K562 (cell line): ENCODE data around the gene KLHL25. TPM values are rescaled to one million over a fixed set of nuclear protein-coding genes. Genes with fewer than 3 reads are reported as not detected.

Experiments used
- ATAC-seq: fragments of 200-7000 bp; cut with Tn5 transposase; 3 replicates; pipeline ENCODE4 v1.9.1; 2020; ENCODE audit warnings: moderate library complexity
- BruUV-seq: library from RNA; stranded (reverse); fragments of 400-500 nt; replicated peaks from 2 replicates; lab custom pipeline; 2021; lab: Mats Ljungman, UMichigan
- CTCF ChIA-PET: fragments of 300-600 bp; formaldehyde crosslinking; extraction: SDS; loops from one replicate; lab custom pipeline; 2021; ENCODE audit warnings: low intra/inter-chr PET ratio; lab: Yijun Ruan, JAX
- POLR2A ChIA-PET: fragments of 300-600, 350-650 bp; sonication (Branson Sonifier 250); formaldehyde crosslinking; extraction: SDS; loops from one replicate; lab custom pipeline; 2021; ENCODE audit warnings: antibody characterized with exemption, inconsistent platforms; lab: Yijun Ruan, JAX
- DNase-seq, 4 experiments: peaks; one replicate each; pipeline versions ENCODE4 v3.0.0 to v3.0.0-alpha.2; 2011 to 2018; ENCODE audit warnings: low spot score in 3 of 4, mixed read lengths in 3 of 4; ENCODE audit errors: extremely low read depth in 1 of 4
- FAIRE-seq: peaks from 2 replicates; lab custom pipeline; 2011; peaks lifted over from hg19 to GRCh38; lab: Jason Lieb, UNC
- H2AFZ ChIP-seq: 2 replicates; pipeline ENCODE4 v1.6.0; 2011; ENCODE audit warnings: low read depth, low read length, control low read depth, inconsistent platforms
- H3K27ac ChIP-seq: fragments of 200-600 bp; 3 replicates; pipeline ENCODE4 v1.8.0; 2011; ENCODE audit warnings: low read depth, mild to moderate bottlenecking, control low read depth, inconsistent platforms, low read length, moderate library complexity, mixed read lengths; ENCODE audit errors: extremely low read depth
- H3K27me3 ChIP-seq, 2 experiments: fragments of 300-600 bp in 1 of 2; 2 replicates in 1 of 2; 3 replicates in 1 of 2; pipeline versions ENCODE4 v1.6.0 to v1.8.0; 2011; ENCODE audit warnings: inconsistent platforms in 2 of 2, low read length in 2 of 2, mild to moderate bottlenecking in 1 of 2, mixed read lengths in 1 of 2, moderate library complexity in 1 of 2; ENCODE audit not compliant: control insufficient read depth in 2 of 2, insufficient read depth in 2 of 2
- H3K36me3 ChIP-seq: fragments of 300-600 bp; 3 replicates; pipeline ENCODE4 v1.8.0; 2011; ENCODE audit warnings: mild to moderate bottlenecking, low read length, inconsistent platforms; ENCODE audit not compliant: control insufficient read depth, insufficient read depth
- H3K4me1 ChIP-seq, 2 experiments: fragments of 200-600 bp in 1 of 2; replicated peaks in 1 of 2; 2 replicates in 1 of 2; 3 replicates in 1 of 2; pipeline versions ENCODE4 v1.5.1 to v1.8.0; 2011; ENCODE audit warnings: inconsistent platforms in 2 of 2, low read length in 2 of 2, mild to moderate bottlenecking in 1 of 2, mixed read lengths in 1 of 2, moderate library complexity in 1 of 2; ENCODE audit not compliant: control insufficient read depth in 2 of 2, insufficient read depth in 2 of 2
- H3K4me2 ChIP-seq: 2 replicates; pipeline ENCODE4 v1.6.1; 2011; ENCODE audit warnings: low read length, control low read depth, inconsistent platforms, mixed read lengths; ENCODE audit not compliant: insufficient read depth
- H3K4me3 ChIP-seq: fragments of 200-600 bp; sonication (generic), shearing (Covaris generic); 2 replicates; pipeline ENCODE4 v1.5.1; 2016; ENCODE audit warnings: control low read depth, inconsistent platforms
- H3K79me2 ChIP-seq: fragments of 200-600 bp; 3 replicates; pipeline ENCODE4 v1.8.0; 2011; ENCODE audit warnings: low read length, inconsistent platforms; ENCODE audit not compliant: control insufficient read depth, insufficient read depth
- H3K9ac ChIP-seq, 2 experiments: 2 replicates each; pipeline versions ENCODE4 v1.6.0 to v1.6.1; 2011; ENCODE audit warnings: low read depth in 2 of 2, low read length in 2 of 2, control low read depth in 1 of 2, inconsistent platforms in 1 of 2, mild to moderate bottlenecking in 1 of 2, mixed read lengths in 1 of 2; ENCODE audit not compliant: insufficient read depth in 1 of 2
- H3K9me1 ChIP-seq: one replicate; pipeline ENCODE4 v1.6.0; 2011; ENCODE audit warnings: inconsistent platforms, mild to moderate bottlenecking, low read length, moderate library complexity; ENCODE audit not compliant: control insufficient read depth, insufficient read depth
- H3K9me3 ChIP-seq: replicated peaks from 2 replicates; pipeline ENCODE4 v1.5.1; 2011; ENCODE audit warnings: low read depth, low read length, inconsistent platforms; ENCODE audit not compliant: control insufficient read depth, insufficient read depth
- H4K20me1 ChIP-seq: replicated peaks from 2 replicates; pipeline ENCODE4 v1.6.1; 2011; ENCODE audit warnings: low read length, inconsistent platforms, mixed read lengths; ENCODE audit not compliant: control insufficient read depth, insufficient read depth
- GATAD2B ChIP-seq: fragments of 450-650 bp; IDR thresholded peaks from 2 replicates; pipeline ENCODE4 v1.6.1; 2017; ENCODE audit warnings: mild to moderate bottlenecking, borderline replicate concordance
- MCM7 ChIP-seq, 2 experiments: fragments of 450-650 bp; IDR thresholded peaks; 2 replicates each; pipeline ENCODE4 v1.6.1; 2016 to 2018
- MECOM ChIP-seq: fragments of 250-450 bp; sonication (Bioruptor Pico); IDR thresholded peaks from 2 replicates; pipeline ENCODE4 v1.8.0; 2022; ENCODE audit warnings: inconsistent platforms
- NRF1 ChIP-seq, 2 experiments: fragments of 450-650 bp; IDR thresholded peaks in 1 of 2; conservative IDR thresholded peaks in 1 of 2; 2 replicates each; pipeline ENCODE4 v1.6.1; 2014; ENCODE audit warnings: mild to moderate bottlenecking in 2 of 2
- RBFOX2 ChIP-seq: fragments of 200-400 bp; formaldehyde crosslinking; IDR thresholded peaks from 2 replicates; pipeline ENCODE4 v1.6.1; 2017; ENCODE audit warnings: low read depth, mild to moderate bottlenecking, low read length, moderate library complexity
- ZFP36 ChIP-seq: fragments of 150-350 bp; IDR thresholded peaks from 2 replicates; pipeline ENCODE4 v1.6.1; 2018; ENCODE audit warnings: low read length, low read depth; ENCODE audit not compliant: partially characterized antibody
- WGBS: fragments of 100-300 bp; shearing (Covaris generic); methylation state at CpG from one replicate; pipeline ENCODE4 v1.1.6; 2016; ENCODE audit warnings: low coverage, mixed read lengths; ENCODE audit not compliant: insufficient coverage; ENCODE audit errors: missing lambda C conversion rate; 5-methylcytosine and 5-hydroxymethylcytosine counted together
- in situ Hi-C: fragments of 300-500 bp; cut with MboI; formaldehyde crosslinking; loops from 4 replicates; pipeline ENCODE4 v1.15.0; 2018; ENCODE audit warnings: inconsistent platforms, mixed read lengths
- intact Hi-C: fragments of 100-400 bp; cut with micrococcal nuclease; formaldehyde crosslinking; loops from 2 replicates; pipeline ENCODE4 v1.14.2; 2022
- polyA plus RNA-seq, 8 experiments: library from polyadenylated mRNA; depleted of rRNA in 4 of 8; stranded (reverse) in 5 of 8; unstranded in 3 of 8; fragments of >200 nt; fragmentation: Nextera tagmentation in 2 of 8; fragmentation: Illumina TruSeq in 1 of 8; extraction: Ambion mirVana in 2 of 8; extraction: Trizol in 1 of 8; gene quantifications; 2 replicates each; pipeline versions ENCODE4 v1.2.1 to v1.2.3, GENCODE V29; 2011 to 2014; ENCODE audit warnings: inconsistent platforms in 1 of 8, missing spikeins in 1 of 8
- total RNA-seq, 7 experiments: library from RNA; depleted of rRNA in 6 of 7; stranded (reverse); fragments of >200 nt in 6 of 7; fragmentation: Illumina TruSeq in 2 of 7; extraction: Trizol in 2 of 7; gene quantifications; 2 replicates each; pipeline versions ENCODE4 v1.2.1 to v1.2.3, GENCODE V29; 2011 to 2021; ENCODE audit warnings: low replicate concordance in 1 of 7
- TF ChIP-seq, protein P1 (sequence below): sonication (generic); formaldehyde crosslinking; IDR thresholded peaks from 2 replicates; pipeline ENCODE4 v1.8.1; 2022; ENCODE audit warnings: missing genetic modification reagents
- TF ChIP-seq, protein P2 (sequence below): fragments of 450-650 bp; formaldehyde crosslinking; IDR thresholded peaks from 2 replicates; pipeline ENCODE4 v1.4.0; 2022; ENCODE audit warnings: mild to moderate bottlenecking, moderate library complexity
- TF ChIP-seq, protein P3 (sequence below): fragments of 450-650 bp; formaldehyde crosslinking; IDR thresholded peaks from 2 replicates; pipeline ENCODE4 v1.4.0; 2022; ENCODE audit warnings: missing genetic modification characterization

The KLHL25 gene
- total and polyA plus RNA-seq, 9 of the 15 experiments (the other 6 are each of a cell fraction or from before 2014, with no cell fraction given) = 0.04 to 0.14 (median 0.10) TPM; not detected in 3

DNA sequence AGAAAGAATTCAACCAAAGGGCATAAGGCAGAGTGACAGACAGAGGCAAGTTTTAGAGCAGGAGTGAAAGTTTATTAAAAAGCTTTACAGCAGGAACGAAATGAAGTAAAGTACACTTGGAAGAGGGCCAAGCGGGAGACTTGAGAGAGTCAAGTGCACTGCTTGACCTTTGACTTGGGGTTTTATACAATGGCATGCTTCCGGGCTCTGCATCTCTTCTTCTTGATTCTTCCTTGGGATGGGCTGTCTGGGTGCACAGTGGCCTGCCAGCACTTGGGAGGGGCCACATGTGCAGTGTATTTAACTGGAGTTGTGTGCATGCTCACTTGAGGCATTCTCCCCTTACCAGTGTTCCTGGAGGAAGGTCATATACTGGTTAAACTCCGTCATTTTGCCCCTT, 30.4 kb upstream of the KLHL25 start:
- no peaks in the 10 kb centered on the region for H4K20me1 ChIP-seq
- CTCF ChIA-PET = no interaction called here
- no peaks in the 10 kb centered on the region for H3K4me1 ChIP-seq
- no peaks in the 10 kb centered on the region for H3K9me3 ChIP-seq
- no peak overlapping the region for H2AFZ ChIP-seq
- H3K9me1 ChIP-seq = no peaks in the 10 kb centered on the region
- ATAC-seq = no peak
- TF ChIP-seq, protein P1, sequence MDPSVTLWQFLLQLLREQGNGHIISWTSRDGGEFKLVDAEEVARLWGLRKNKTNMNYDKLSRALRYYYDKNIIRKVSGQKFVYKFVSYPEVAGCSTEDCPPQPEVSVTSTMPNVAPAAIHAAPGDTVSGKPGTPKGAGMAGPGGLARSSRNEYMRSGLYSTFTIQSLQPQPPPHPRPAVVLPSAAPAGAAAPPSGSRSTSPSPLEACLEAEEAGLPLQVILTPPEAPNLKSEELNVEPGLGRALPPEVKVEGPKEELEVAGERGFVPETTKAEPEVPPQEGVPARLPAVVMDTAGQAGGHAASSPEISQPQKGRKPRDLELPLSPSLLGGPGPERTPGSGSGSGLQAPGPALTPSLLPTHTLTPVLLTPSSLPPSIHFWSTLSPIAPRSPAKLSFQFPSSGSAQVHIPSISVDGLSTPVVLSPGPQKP (CRISPR knock-in tag) = no peak
- no peak for TF ChIP-seq ZFP36
- TF ChIP-seq MCM7 (IDR thresholded peaks at IDR 0.05) = no peak
- no peak for TF ChIP-seq RBFOX2
- no peak for TF ChIP-seq NRF1 (conservative IDR thresholded peaks at IDR 0.05 in 1 of 2, IDR thresholded peaks at IDR 0.05 in 1 of 2)
- TF ChIP-seq, protein P2, sequence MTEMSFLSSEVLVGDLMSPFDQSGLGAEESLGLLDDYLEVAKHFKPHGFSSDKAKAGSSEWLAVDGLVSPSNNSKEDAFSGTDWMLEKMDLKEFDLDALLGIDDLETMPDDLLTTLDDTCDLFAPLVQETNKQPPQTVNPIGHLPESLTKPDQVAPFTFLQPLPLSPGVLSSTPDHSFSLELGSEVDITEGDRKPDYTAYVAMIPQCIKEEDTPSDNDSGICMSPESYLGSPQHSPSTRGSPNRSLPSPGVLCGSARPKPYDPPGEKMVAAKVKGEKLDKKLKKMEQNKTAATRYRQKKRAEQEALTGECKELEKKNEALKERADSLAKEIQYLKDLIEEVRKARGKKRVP (CRISPR knock-in tag) = no peak
- no peak for TF ChIP-seq GATAD2B
- TF ChIP-seq, protein P3, sequence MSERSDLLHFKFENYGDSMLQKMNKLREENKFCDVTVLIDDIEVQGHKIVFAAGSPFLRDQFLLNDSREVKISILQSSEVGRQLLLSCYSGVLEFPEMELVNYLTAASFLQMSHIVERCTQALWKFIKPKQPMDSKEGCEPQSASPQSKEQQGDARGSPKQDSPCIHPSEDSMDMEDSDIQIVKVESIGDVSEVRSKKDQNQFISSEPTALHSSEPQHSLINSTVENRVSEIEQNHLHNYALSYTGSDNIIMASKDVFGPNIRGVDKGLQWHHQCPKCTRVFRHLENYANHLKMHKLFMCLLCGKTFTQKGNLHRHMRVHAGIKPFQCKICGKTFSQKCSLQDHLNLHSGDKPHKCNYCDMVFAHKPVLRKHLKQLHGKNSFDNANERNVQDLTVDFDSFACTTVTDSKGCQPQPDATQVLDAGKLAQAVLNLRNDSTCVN (CRISPR knock-in tag) = no peak
- TF ChIP-seq MECOM = no peak
- H3K36me3 ChIP-seq = no peaks in the 10 kb centered on the region
- in situ Hi-C loops = no loop called here
- no peak for FAIRE-seq
- no peak for DNase-seq
- POLR2A ChIA-PET = no interaction called here
- no peak overlapping the region for H3K4me2 ChIP-seq
- BruUV-seq = no TSS peak
- H3K9ac ChIP-seq = no peak overlapping the region
- intact Hi-C loops = no loop called here
- no peak overlapping the region for H3K27ac ChIP-seq
- H3K4me3 ChIP-seq = no peak overlapping the region
- WGBS = 0% methylated on average over 4 of the region's 4 CpGs
- no peaks in the 10 kb centered on the region for H3K27me3 ChIP-seq
- no peaks in the 10 kb centered on the region for H3K79me2 ChIP-seq
